G401 (cell line): ENCODE data around the gene MFSD6L. TPM values are rescaled to one million over a fixed set of nuclear protein-coding genes. Genes with fewer than 3 reads are reported as not detected.

ENCODE experiments used
- DNase-seq: peaks from one replicate; pipeline ENCODE4 v3.0.0-alpha.2; 2015; ENCODE audit warnings: low spot score
- in situ Hi-C: cut with HindIII; loops from 2 replicates; pipeline ENCODE4 v1.10.0; 2016; ENCODE audit warnings: low sequenced_read_pairs, mixed read lengths
- total RNA-seq: library from RNA; depleted of rRNA; stranded (reverse); fragments of >200 nt; shearing (Covaris generic); gene quantifications from 2 replicates; pipeline ENCODE4 v1.2.3, GENCODE V29; 2014

The MFSD6L gene
- total RNA-seq, 1 experiment from 2014 or later: not detected

GRCh38 chr17:8798176-8798845 lies 854 bp downstream of the MFSD6L start:
- no peak for DNase-seq
- in situ Hi-C loops: no loop called here

DNA sequence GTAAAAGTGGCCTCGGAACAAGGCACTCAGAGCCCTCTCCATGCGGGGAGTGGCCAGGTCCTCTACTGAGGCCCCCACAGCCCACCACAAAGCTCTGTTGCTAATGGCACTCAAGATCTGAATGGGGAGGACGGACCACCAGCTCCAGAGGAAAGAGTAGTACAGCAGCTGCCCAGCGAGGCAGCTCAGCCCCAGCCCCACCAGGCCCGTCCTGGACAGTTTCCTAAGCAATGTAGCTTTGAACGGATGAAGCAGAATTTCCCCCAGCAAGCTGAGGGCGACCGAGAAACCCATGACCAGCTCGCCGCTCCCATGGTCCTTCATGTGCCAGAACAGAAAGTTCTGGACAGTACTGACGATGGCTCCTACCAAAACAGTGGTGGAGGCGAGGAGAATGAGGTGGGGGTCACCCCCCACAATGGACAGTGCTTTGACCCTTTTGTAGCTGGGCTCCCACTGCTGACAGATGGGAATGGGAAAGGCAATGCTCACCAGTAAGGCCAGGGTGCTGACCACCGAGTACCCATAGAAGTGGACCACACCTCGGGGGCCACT lies 1.5 kb downstream of the MFSD6L start:
- in situ Hi-C loops: no loop called here
- no peak for DNase-seq

- DNase-seq: no peak
- in situ Hi-C loops: no loop called here
Measured at GRCh38 chr17:8794636-8795035, 4.5 kb downstream of the MFSD6L start.

DNA sequence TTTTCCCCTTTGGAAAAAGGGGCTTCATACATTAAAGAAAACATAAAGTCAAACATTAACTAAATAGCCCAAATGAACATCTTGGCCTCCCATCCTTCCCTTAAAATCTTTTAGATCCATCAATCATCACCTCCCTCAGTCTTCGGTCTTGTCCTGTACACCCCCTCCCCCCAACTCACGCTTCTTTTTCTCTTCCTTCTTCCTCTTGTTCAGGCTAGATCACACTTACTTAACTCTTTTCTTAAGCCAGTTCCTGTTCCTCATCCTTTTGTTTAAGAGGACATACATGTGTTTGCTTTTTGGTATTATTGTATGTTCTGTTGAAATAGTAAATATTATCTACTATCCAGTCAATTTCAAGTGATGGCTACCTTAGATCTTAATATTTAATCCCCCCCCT lies 5.5 kb downstream of the MFSD6L start:
- no peak for DNase-seq
- in situ Hi-C loops: no loop called here

- DNase-seq: no peak
- in situ Hi-C loops: no loop called here
Measured at GRCh38 chr17:8792646-8793045, 6.5 kb downstream of the MFSD6L start.

DNA sequence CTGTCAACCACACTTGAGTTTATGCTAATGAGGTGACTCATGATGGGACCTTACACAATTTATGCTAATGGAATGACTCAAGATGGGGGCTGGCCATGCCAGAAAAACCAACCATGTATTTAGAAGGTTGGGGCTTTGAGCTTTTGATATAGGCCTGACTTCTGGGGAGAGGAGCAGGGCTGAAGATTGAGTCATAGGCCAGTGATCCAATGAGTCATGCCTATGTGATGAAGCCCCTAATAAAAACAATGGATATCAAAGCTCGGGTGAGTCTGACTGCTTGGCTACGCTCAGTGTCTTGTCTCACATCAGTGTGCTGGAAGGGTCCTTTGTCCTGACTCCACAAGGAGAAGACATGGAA lies 7.3 kb downstream of the MFSD6L start:
- in situ Hi-C loops: no loop called here
- no peak for DNase-seq

DNA sequence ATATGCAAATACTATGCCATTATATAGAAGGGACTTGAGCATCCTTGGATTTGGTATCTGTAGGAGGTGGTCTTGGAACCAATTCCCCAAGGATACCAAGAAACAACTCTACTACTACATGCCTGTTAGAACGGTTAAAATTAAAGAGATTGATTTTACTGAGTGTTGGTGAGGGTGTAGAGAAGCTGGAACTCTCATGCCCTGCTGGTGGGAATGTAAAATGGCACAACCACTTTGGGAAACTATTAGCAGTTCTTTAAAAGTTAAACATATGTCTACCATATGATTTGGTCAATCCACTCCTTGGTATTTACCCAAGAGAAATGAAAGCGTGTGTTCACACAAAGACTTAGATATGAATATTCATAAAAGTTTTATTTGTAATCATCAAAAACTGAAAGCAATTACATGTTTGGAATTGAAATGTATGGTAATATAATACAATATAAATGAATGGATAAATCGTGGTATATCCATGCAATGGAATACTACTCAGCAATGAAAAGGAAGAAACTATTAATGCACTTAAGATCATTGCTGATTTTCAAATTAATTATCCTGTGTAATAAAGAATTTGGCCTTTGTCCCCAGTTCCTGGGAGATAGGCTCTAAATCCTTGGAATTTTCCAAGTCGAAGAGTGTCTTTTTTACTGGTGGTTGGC lies 7.8 kb downstream of the MFSD6L start:
- in situ Hi-C loops: no loop called here
- no peak for DNase-seq

DNA sequence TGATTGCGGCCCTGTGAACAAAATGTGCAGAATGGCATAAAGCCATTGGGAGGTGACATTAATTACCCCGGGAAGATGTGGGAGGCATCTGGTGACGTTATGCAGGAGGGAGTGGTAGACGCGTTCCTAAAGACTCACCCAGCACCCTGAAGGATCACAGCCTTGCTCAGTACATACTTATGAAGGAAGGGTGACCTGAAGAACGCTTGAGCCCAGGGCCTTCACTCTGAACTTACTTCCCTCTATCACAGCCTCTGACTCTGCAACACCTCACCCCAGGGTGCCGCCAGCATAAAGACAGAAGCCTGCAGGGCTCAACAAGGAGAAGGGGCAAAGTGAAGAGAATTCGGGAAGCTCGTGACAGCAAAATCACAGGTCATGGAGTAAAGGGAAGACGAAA lies 9.4 kb downstream of the MFSD6L start:
- in situ Hi-C loops: no loop called here

DNA sequence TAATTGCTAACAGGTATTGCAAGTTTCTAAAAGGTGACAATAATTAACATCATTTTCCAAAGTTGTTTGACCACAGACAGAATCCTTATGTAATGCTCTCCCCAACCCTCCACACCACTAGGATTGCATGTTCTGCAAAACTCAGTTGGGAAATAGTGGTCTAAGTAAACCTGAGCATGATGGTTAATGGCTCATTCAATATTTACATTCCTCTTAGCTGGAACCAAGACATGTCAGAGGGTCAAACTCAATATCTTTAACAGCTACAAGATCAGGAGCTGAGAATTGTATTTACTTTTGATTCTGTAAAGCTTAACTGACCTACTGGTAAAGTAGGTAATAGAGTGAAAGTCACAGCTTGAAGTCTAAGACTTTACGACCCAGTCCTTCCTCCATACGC lies 10.2 kb downstream of the MFSD6L start:
- in situ Hi-C loops: no loop called here
- DNase-seq: no peak

More for the DNA sequence above, 9.4 kb downstream of the MFSD6L start:
- DNase-seq: no peak

DNA sequence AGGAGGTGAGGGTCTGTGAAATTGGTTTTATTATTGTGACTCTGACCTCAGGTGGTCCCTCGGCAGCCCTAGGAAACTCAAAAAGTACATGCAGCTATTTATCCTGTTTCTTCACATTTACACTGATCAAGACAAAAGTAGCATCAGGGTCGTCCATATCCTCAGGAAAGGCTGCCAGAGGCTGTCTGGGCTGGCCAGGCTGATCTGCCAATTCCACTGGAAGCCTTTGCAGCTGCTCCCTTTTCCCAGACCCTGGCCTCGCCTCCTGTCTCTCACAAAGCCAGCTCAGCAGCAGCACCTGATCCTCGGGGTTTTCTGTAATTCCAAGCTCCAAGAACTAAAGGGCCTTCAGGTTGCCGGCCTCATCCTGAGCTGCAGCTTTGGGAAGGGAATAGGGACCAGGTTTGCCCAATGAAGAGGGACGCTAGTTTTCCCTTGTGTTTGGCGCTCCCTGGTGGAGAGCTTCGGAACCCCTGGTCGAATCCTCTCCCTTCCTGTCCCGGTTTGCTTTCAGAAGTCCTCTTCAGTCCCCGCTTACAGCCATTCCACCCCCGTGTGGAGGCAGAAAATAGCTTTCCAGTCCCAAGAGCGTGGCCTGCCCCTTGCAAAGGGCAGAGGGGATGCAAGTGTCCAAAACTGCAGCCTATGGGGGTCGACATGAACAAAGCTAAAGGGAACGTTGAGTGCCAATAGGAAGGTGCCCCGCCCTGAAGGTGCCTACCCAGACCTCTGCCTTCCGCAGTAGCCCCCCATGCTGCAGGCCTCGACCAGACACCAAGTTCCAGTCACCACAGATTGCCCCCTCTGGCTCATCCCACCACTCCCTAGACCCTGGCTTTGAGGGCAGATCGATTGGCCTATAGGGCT lies 13.4 kb downstream of the MFSD6L start:
- DNase-seq: peak; percentile 49
- in situ Hi-C loops: no loop called here

- in situ Hi-C loops: no loop called here
- DNase-seq: no peak
Measured at GRCh38 chr17:8782176-8782575, 17.0 kb downstream of the MFSD6L start.

- in situ Hi-C loops: no loop called here
- no peak for DNase-seq
Measured at GRCh38 chr17:8781776-8782175, 17.4 kb downstream of the MFSD6L start.

DNA sequence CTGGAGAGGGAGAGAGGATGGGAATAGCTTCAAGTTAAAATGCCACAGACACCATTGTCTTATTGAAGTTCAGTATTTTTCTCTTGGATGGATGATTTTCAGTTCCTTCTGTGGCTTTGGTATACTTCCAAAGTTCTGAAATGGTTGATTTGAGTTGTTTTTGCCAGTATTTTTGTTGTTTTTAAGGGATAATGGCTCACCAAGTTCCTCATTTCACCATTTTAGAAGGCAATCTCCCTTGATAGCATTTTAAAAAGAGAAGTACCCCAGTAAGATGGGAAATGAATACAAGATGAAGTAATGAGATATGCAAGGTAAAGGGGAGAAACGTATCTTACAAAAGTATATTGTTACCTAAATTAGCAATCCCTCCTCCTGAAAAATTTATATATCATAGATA lies 22.3 kb downstream of the MFSD6L start:
- in situ Hi-C loops: no loop called here
- DNase-seq: no peak

- in situ Hi-C loops: no loop called here
- no peak for DNase-seq
Measured at GRCh38 chr17:8776248-8776647, 22.9 kb downstream of the MFSD6L start.

DNA sequence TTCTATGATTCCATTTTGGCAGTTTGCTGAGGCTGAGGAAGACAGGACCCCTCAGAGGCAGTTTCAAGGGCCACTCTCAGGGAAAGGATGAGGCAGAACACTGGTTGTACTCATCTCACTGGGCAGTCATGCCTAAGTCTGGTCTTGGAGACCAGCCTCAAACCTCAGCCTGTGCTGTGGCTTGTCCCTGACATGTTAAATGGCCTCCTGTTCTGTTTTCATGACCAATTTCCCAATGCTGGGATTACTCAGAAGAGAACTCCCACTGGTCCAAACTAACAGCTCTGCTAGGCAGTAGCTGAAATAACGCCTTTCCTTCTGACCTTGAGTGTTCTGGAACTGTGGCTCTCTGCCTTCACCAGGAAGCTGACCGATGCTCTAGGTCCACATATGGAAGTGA lies 32.4 kb downstream of the MFSD6L start:
- in situ Hi-C loops: no loop called here
- no peak for DNase-seq

GRCh38 chr17:8762012-8762411 lies 37.2 kb downstream of the MFSD6L start:
- in situ Hi-C loops: no loop called here
- no peak for DNase-seq

DNA sequence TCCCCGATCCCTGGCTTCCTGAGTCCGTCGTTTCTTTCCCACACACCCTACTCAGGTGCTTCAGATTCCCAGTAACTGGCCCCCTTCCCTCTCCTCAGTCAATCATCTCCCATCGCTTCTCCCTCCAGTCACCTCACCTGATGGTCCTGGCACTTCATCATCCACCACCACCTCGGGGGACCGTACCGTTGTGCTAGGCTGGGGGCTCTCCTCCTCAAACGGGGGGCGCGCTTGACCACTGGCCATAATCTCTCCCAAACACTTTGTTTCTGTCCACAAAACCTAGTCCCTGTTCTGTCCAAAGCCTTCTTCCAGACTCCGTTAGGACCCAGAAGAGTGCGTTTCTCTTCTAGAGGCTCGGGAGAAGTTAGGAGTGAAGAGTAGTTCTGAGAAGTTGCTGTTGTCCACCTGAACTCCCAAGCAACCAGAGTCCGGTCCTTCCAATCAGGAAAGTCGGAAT lies 41.0 kb downstream of the MFSD6L start, which contains the start of gene SPDYE4:
SPDYE4 (minus strand) TSS at position 410 of the 460 bp plus-strand sequence; CDS start at position 246, 164 bp downstream.
- DNase-seq: no peak
- in situ Hi-C loops: no loop called here

DNA sequence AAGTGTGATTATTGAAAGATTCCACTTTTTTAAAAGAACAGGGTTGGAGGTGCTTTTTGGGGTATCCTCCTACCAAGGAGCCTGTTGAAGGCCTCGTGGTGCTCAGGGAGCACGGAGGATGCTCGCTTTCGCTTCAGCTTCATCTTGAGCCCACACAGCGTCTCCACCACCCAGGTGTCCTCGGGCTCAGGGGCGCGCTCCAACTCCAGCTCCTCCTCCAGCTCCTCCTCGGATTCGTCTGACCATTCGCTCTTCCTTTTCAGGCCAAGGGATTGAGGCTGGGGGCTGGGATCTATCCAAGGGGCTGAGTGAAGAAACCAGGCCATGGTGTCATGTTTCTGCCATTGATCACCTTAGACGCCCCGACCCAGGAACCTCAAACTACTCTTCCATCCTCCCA lies 42.0 kb downstream of the MFSD6L start:
- DNase-seq: no peak
- in situ Hi-C loops: no loop called here

DNA sequence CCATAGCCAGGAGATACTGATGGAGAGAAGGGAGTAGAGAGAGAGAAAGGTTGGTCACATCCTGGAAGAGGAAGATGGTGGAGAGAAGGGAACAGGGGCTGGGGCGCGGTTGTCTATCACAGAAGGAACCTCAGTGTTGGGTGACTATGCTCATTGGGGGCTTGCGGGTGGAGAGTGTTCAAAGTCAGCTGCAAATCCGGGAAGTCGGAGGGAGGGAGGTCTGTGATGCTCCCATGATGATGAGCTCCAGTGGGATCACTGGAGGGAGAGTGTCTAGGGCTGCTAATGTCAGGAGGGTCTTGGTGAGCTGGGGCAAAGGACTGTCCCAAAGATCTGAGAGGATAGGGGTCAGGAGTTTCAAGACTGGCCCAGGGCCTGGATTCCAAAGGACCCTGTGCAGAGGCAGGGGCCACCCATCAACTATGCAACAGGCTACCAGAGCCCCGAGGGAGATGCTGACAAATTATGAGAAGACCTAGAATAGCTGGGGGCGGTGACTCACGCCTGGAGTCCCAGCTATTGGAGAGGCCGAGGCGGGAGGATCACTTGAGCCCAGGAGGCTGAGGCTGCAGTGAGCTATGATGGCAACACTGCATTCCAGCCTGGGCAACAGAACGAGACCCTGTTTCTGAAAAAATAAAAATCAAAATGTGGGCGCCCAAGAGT lies 43.4 kb downstream of the MFSD6L start:
- in situ Hi-C loops: no loop called here
- no peak for DNase-seq
